K562 (cell line): ENCODE measurements around the gene HP1BP3. TPM values are rescaled to one million over a fixed set of nuclear protein-coding genes. Genes with fewer than 3 reads are reported as not detected.

ENCODE experiments used
- CEBPG ChIP-seq, 3 experiments: fragments of 200-800 bp in 1 of 3; sonication (Bioruptor generic) in 1 of 3; sonication (generic) in 1 of 3; formaldehyde crosslinking in 1 of 3; IDR thresholded peaks in 2 of 3; conservative IDR thresholded peaks in 1 of 3; 2 replicates each; pipeline versions ENCODE4 v1.6.1 to v1.8.0; 2016 to 2022; ENCODE audit warnings: missing compliant biosample characterization in 2 of 3, missing genetic modification characterization in 2 of 3, mild to moderate bottlenecking in 1 of 3, missing genetic modification reagents in 1 of 3
- CXXC5 ChIP-seq: fragments of 250-450 bp; sonication (Bioruptor Pico); IDR thresholded peaks from 2 replicates; pipeline ENCODE4 v1.8.0; 2022; ENCODE audit warnings: inconsistent platforms, mild to moderate bottlenecking, moderate library complexity
- E4F1 ChIP-seq: fragments of 250-450 bp; sonication (Bioruptor Pico); IDR thresholded peaks from 2 replicates; pipeline ENCODE4 v1.5.0; 2021; ENCODE audit warnings: mild to moderate bottlenecking, borderline replicate concordance
- MCM7 ChIP-seq, 2 experiments: fragments of 450-650 bp; IDR thresholded peaks; 2 replicates each; pipeline ENCODE4 v1.6.1; 2016 to 2018
- NR1H2 ChIP-seq: sonication (generic); formaldehyde crosslinking; IDR thresholded peaks from 2 replicates; pipeline ENCODE4 v1.4.0; 2020; ENCODE audit warnings: mild to moderate bottlenecking, missing genetic modification reagents
- NR3C1 ChIP-seq: sonication (generic); formaldehyde crosslinking; IDR thresholded peaks from 2 replicates; pipeline ENCODE4 v1.8.1; 2022; ENCODE audit warnings: missing genetic modification reagents
- PRMT5 ChIP-seq: sonication (generic); formaldehyde crosslinking; IDR thresholded peaks from 2 replicates; pipeline ENCODE4 v1.5.0; 2020; ENCODE audit warnings: missing genetic modification reagents
- XRCC3 ChIP-seq: fragments of 450-650 bp; IDR thresholded peaks from 2 replicates; pipeline ENCODE4 v1.6.1; 2017; ENCODE audit warnings: mild to moderate bottlenecking, moderate library complexity
- ZNF12 ChIP-seq: sonication (generic); formaldehyde crosslinking; IDR thresholded peaks from 2 replicates; pipeline ENCODE4 v1.4.0; 2020; ENCODE audit warnings: mild to moderate bottlenecking, missing genetic modification reagents
- ZNF347 ChIP-seq: fragments of 450-650 bp; formaldehyde crosslinking; IDR thresholded peaks from 2 replicates; pipeline ENCODE4 v1.4.0; 2020; ENCODE audit warnings: low read depth, mild to moderate bottlenecking, moderate library complexity
- polyA plus RNA-seq, 8 experiments: library from polyadenylated mRNA; depleted of rRNA in 4 of 8; stranded (reverse) in 5 of 8; unstranded in 3 of 8; fragments of >200 nt; fragmentation: Nextera tagmentation in 2 of 8; fragmentation: Illumina TruSeq in 1 of 8; extraction: Ambion mirVana in 2 of 8; extraction: Trizol in 1 of 8; gene quantifications; 2 replicates each; pipeline versions ENCODE4 v1.2.1 to v1.2.3, GENCODE V29; 2011 to 2014; ENCODE audit warnings: inconsistent platforms in 1 of 8, missing spikeins in 1 of 8
- total RNA-seq, 7 experiments: library from RNA; depleted of rRNA in 6 of 7; stranded (reverse); fragments of >200 nt in 6 of 7; fragmentation: Illumina TruSeq in 2 of 7; extraction: Trizol in 2 of 7; gene quantifications; 2 replicates each; pipeline versions ENCODE4 v1.2.1 to v1.2.3, GENCODE V29; 2011 to 2021; ENCODE audit warnings: low replicate concordance in 1 of 7
- TF ChIP-seq, protein P1 (sequence below): sonication (generic); formaldehyde crosslinking; IDR thresholded peaks from 2 replicates; pipeline ENCODE4 v1.8.0; 2022; ENCODE audit warnings: missing genetic modification reagents, mild to moderate bottlenecking, borderline replicate concordance
- TF ChIP-seq, protein P2 (sequence below): fragments of 450-650 bp; IDR thresholded peaks from 2 replicates; pipeline ENCODE4 v1.6.1; 2016; ENCODE audit warnings: low read depth

Gene HP1BP3
- total and polyA plus RNA-seq, 9 of the 15 experiments (the other 6 are each of a cell fraction or from before 2014, with no cell fraction given), result 57.3 to 513 (median 240) TPM

DNA sequence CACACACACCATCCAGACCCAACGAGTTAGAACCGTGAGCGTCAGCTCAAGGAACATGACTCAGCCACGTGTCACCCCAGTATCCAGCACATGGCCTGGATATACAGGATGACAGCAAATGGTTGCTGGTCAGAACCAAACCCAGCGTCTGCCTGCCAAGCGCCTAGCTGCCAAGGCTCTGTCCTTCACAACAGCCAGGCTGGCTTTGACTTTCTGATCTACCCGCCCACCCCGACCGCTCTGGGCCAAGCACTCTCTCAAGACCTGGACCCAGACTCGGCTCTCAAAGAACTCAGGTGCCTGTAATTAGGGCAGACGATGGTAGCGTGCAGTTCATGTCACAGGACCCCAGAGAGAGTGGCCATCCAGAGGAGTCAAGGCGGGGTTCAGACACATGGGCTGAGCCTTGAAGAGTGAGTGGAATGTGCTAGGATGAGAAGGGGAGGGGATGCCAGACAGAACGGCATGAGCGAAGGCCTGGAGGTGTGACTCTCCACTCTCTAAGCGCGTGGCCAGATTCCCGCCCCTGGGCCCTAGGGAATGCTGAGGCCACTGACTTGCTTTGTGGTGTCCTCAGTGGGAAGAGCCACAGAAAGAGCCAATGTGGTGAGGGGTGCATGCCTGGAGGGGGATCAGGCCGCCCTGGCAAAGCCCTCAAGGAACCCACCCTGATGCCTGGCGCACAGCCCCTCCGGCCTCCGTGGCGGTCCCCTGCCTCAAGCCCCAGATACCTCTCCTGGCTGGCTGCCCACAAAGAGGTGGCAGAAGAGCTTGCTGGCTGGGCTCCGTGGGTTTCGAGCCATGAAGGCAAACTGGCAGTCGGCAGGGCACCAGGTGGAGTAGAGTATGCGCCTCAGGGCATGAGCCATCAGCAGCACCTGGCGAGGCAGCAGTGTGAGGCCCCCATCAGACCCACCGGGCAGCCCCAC, 61.7 kb downstream of the HP1BP3 start (continued):
- TF ChIP-seq, protein P1, sequence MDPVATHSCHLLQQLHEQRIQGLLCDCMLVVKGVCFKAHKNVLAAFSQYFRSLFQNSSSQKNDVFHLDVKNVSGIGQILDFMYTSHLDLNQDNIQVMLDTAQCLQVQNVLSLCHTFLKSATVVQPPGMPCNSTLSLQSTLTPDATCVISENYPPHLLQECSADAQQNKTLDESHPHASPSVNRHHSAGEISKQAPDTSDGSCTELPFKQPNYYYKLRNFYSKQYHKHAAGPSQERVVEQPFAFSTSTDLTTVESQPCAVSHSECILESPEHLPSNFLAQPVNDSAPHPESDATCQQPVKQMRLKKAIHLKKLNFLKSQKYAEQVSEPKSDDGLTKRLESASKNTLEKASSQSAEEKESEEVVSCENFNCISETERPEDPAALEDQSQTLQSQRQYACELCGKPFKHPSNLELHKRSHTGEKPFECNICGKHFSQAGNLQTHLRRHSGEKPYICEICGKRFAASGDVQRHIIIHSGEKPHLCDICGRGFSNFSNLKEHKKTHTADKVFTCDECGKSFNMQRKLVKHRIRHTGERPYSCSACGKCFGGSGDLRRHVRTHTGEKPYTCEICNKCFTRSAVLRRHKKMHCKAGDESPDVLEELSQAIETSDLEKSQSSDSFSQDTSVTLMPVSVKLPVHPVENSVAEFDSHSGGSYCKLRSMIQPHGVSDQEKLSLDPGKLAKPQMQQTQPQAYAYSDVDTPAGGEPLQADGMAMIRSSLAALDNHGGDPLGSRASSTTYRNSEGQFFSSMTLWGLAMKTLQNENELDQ, result peak; percentile 92
- no peak for TF ChIP-seq CXXC5 (CRISPR knock-in tag)
- no peak for TF ChIP-seq MCM7 (IDR thresholded peaks at IDR 0.05)
- TF ChIP-seq, protein P2, sequence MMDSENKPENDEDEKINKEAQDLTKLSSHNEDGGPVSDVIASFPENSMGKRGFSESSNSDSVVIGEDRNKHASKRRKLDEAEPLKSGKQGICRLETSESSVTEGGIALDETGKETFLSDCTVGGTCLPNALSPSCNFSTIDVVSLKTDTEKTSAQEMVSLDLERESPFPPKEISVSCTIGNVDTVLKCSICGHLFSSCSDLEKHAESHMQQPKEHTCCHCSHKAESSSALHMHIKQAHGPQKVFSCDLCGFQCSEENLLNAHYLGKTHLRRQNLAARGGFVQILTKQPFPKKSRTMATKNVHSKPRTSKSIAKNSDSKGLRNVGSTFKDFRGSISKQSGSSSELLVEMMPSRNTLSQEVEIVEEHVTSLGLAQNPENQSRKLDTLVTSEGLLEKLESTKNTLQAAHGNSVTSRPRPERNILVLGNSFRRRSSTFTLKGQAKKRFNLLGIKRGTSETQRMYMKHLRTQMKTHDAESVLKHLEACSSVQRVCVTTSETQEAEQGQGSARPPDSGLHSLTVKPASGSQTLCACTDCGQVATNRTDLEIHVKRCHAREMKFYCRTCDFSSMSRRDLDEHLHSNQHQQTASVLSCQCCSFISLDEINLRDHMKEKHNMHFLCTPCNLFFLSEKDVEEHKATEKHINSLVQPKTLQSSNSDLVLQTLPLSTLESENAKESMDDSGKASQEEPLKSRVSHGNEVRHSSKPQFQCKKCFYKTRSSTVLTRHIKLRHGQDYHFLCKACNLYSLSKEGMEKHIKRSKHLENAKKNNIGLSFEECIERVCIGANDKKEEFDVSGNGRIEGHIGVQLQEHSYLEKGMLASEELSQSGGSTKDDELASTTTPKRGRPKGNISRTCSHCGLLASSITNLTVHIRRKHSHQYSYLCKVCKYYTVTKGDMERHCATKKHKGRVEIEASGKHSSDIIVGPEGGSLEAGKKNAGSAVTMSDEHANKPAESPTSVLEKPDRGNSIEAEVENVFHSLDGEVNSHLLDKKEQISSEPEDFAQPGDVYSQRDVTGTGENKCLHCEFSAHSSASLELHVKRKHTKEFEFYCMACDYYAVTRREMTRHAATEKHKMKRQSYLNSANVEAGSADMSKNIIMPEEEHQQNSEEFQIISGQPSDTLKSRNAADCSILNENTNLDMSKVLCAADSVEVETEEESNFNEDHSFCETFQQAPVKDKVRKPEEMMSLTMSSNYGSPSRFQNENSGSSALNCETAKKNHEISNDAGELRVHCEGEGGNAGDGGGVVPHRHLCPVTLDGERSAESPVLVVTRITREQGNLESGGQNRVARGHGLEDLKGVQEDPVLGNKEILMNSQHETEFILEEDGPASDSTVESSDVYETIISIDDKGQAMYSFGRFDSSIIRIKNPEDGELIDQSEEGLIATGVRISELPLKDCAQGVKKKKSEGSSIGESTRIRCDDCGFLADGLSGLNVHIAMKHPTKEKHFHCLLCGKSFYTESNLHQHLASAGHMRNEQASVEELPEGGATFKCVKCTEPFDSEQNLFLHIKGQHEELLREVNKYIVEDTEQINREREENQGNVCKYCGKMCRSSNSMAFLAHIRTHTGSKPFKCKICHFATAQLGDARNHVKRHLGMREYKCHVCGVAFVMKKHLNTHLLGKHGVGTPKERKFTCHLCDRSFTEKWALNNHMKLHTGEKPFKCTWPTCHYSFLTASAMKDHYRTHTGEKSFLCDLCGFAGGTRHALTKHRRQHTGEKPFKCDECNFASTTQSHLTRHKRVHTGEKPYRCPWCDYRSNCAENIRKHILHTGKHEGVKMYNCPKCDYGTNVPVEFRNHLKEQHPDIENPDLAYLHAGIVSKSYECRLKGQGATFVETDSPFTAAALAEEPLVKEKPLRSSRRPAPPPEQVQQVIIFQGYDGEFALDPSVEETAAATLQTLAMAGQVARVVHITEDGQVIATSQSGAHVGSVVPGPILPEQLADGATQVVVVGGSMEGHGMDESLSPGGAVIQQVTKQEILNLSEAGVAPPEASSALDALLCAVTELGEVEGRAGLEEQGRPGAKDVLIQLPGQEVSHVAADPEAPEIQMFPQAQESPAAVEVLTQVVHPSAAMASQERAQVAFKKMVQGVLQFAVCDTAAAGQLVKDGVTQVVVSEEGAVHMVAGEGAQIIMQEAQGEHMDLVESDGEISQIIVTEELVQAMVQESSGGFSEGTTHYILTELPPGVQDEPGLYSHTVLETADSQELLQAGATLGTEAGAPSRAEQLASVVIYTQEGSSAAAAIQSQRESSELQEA, result no peak
- no peak for TF ChIP-seq ZNF347
- TF ChIP-seq PRMT5, result peak; percentile 68; the same call in 1 of the 2 replicates
- 0 out of 2 replicates have a peak, but pooled peaks have one; percentile 21 for TF ChIP-seq CEBPG (CRISPR knock-in tag; IDR thresholded peaks at IDR 0.05)
- TF ChIP-seq CEBPG (tag; conservative IDR thresholded peaks at IDR 0.05 in 1 of 2, IDR thresholded peaks at IDR 0.05 in 1 of 2), result no peak
- TF ChIP-seq NR3C1 (CRISPR knock-in tag), result peak; percentile 86
- TF ChIP-seq E4F1 (CRISPR knock-in tag), result no peak
- TF ChIP-seq NR1H2 (CRISPR knock-in tag), result no peak
- no peak for TF ChIP-seq ZNF12 (CRISPR knock-in tag)
- TF ChIP-seq XRCC3, result no peak
